Type B pancreatic cell (in vitro differentiated cells): ENCODE results near the gene MAS1. TPM values are rescaled to one million over a fixed set of nuclear protein-coding genes. Genes with fewer than 3 reads are reported as not detected.

Experiments
- DNase-seq: peaks from one replicate; pipeline ENCODE4 v3.0.0; 2021; ENCODE audit warnings: mixed read lengths; ENCODE audit not compliant: unreplicated experiment; ENCODE audit errors: extremely low spot score
- H3K27ac Mint-ChIP-seq: 2 replicates; pipeline ENCODE4 v1.8.0; 2021; ENCODE audit warnings: mild to moderate bottlenecking, mixed read lengths
- H3K27me3 Mint-ChIP-seq: 2 replicates; pipeline ENCODE4 v1.8.0; 2021; ENCODE audit warnings: mixed read lengths
- H3K36me3 Mint-ChIP-seq: 2 replicates; pipeline ENCODE4 v1.8.0; 2021; ENCODE audit warnings: mixed read lengths
- H3K4me1 Mint-ChIP-seq: one replicate; pipeline ENCODE4 v1.8.0; 2021; ENCODE audit warnings: mixed read lengths; ENCODE audit not compliant: unreplicated experiment
- H3K4me3 Mint-ChIP-seq: 2 replicates; pipeline ENCODE4 v1.8.0; 2021; ENCODE audit warnings: mild to moderate bottlenecking, mixed read lengths
- H3K9me3 Mint-ChIP-seq: 2 replicates; pipeline ENCODE4 v1.8.0; 2021; ENCODE audit warnings: mixed read lengths
- CTCF ChIP-seq: fragments of 200-600 bp; sonication (generic); conservative IDR thresholded peaks from 2 replicates; pipeline ENCODE4 v1.5.0; 2021; ENCODE audit warnings: antibody characterized with exemption, mild to moderate bottlenecking
- total RNA-seq: library from RNA; stranded (reverse); gene quantifications from 2 replicates; pipeline ENCODE4 v1.2.1, GENCODE V29; 2021; ENCODE audit warnings: low replicate concordance

The MAS1 gene
- total RNA-seq, 1 donor from 2014 or later, result not detected

DNA sequence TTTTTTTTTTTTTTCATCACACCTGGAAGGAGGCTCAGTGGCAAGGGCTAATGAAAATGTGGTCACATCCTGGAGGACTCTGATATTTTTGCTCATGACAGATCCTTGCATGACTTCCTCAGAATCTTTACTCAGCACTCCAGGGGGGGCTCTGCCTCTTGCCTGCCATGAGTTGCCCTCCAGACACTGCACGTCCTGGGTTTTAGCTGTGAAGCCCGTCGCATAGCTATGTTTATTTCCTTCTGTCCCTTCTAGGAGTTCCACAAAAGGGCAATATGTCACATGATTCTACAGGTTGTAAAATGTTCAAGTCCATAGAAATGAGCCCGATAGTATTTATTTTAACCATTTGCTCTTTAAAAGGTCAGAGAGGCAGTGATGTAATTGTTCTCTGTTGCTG lies 18.2 kb downstream of the MAS1 start:
- peaks cover 5% of the 10 kb centered on the region for H3K9me3 Mint-ChIP-seq
- peaks cover 28% of the 10 kb centered on the region for H3K27me3 Mint-ChIP-seq
- no peaks in the 10 kb centered on the region for H3K4me1 Mint-ChIP-seq
- DNase-seq, result no peak
- no peak overlapping the region for H3K27ac Mint-ChIP-seq
- no peaks in the 10 kb centered on the region for H3K36me3 Mint-ChIP-seq
- H3K4me3 Mint-ChIP-seq, result no peak overlapping the region
- TF ChIP-seq CTCF, result no peak

- no peak for TF ChIP-seq CTCF
- DNase-seq, result no peak
- H3K27ac Mint-ChIP-seq, result no peak overlapping the region
- H3K4me1 Mint-ChIP-seq, result no peaks in the 10 kb centered on the region
- no peak overlapping the region for H3K4me3 Mint-ChIP-seq
- H3K36me3 Mint-ChIP-seq, result no peaks in the 10 kb centered on the region
- H3K27me3 Mint-ChIP-seq, result peaks cover 31% of the 10 kb centered on the region
- peaks cover 5% of the 10 kb centered on the region for H3K9me3 Mint-ChIP-seq
Measured at GRCh38 chr6:159910342-159910741, 19.6 kb downstream of the MAS1 start.

DNA sequence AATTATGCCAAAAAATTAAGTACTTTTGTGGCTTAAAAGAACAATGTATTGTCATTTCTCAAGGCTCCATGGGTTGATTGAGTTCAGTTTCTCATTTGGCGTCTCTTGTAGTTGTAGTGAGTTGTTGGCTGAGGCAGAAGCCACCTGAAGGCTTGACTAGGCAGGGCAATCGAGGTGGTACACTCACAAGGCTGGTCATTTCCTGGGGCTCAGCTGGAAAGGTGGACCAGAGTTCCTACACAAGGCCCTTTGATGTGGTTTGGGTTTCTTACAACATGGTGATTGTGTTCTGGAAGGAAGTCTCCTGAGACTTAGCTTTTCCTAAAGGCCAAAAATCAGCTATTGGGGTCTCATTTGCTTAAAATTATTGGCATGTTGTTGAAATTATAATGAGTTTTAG lies 22.6 kb downstream of the MAS1 start:
- Mint-ChIP-seq H3K27me3 (peaks cover 26% of the 10 kb centered on the region), H3K4me3 (no peak overlapping the region), H3K36me3 (no peaks in the 10 kb centered on the region), H3K4me1 (no peaks in the 10 kb centered on the region), H3K27ac (no peak overlapping the region), H3K9me3 (peaks cover 5% of the 10 kb centered on the region)
- no peak for TF ChIP-seq CTCF
- DNase-seq, result no peak

GRCh38 chr6:159913862-159914564 lies 23.2 kb downstream of the MAS1 start:
- TF ChIP-seq CTCF, result no peak
- Mint-ChIP-seq H3K4me3 (no peak overlapping the region), H3K27ac (no peak overlapping the region), H3K4me1 (no peaks in the 10 kb centered on the region), H3K27me3 (peaks cover 26% of the 10 kb centered on the region), H3K36me3 (no peaks in the 10 kb centered on the region), H3K9me3 (peaks cover 5% of the 10 kb centered on the region)
- DNase-seq, result no peak

DNA sequence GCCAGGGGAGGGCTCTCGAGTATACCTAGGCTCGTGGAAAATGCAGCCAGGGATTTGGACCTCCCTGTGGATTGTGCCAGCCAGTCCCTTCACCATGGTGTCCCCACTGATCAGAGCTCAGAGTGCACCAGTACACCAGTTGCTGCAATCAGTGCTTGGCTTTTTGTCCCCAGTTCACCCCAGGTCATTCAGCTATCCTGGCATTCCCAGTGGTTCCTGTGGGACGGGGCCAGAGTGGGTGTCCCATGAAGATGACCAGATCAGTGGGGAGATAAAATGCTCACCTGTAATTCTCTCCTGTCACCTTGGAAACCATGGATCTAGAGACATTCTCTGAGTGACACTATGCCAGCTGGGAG lies 23.8 kb downstream of the MAS1 start:
- Mint-ChIP-seq H3K4me3 (no peak overlapping the region), H3K36me3 (no peaks in the 10 kb centered on the region)

More for the DNA sequence above, 23.8 kb downstream of the MAS1 start:
- DNase-seq, result no peak
- no peak for TF ChIP-seq CTCF
- no peaks in the 10 kb centered on the region for H3K4me1 Mint-ChIP-seq
- no peak overlapping the region for H3K27ac Mint-ChIP-seq
- peaks cover 5% of the 10 kb centered on the region for H3K9me3 Mint-ChIP-seq
- peaks cover 26% of the 10 kb centered on the region for H3K27me3 Mint-ChIP-seq
